Mesothelial cell of epicardium (in vitro differentiated cells): ENCODE results near the gene DCST2. TPM values are rescaled to one million over a fixed set of nuclear protein-coding genes. Genes with fewer than 3 reads are reported as not detected.

Experiments
- DNase-seq, 2 experiments: peaks; one replicate each; pipeline ENCODE4 v3.0.0; 2021; ENCODE audit warnings: low spot score in 2 of 2; ENCODE audit not compliant: unreplicated experiment in 2 of 2
- H3K27ac Mint-ChIP-seq: 2 replicates; pipeline ENCODE4 v1.8.0; 2021; ENCODE audit warnings: mixed read lengths
- H3K27me3 Mint-ChIP-seq: 2 replicates; pipeline ENCODE4 v1.8.0; 2021; ENCODE audit warnings: low read depth, mixed read lengths
- H3K36me3 Mint-ChIP-seq: 2 replicates; pipeline ENCODE4 v1.8.0; 2021; ENCODE audit warnings: mixed read lengths
- H3K4me1 Mint-ChIP-seq: 2 replicates; pipeline ENCODE4 v1.8.0; 2021; ENCODE audit warnings: mixed read lengths
- H3K4me3 Mint-ChIP-seq: 2 replicates; pipeline ENCODE4 v1.8.0; 2021; ENCODE audit warnings: mild to moderate bottlenecking, moderate library complexity, mixed read lengths
- H3K9me3 Mint-ChIP-seq: 2 replicates; pipeline ENCODE4 v1.8.0; 2021; ENCODE audit warnings: mixed read lengths
- CTCF ChIP-seq: fragments of 200-600 bp; sonication (generic); IDR thresholded peaks from one replicate; pipeline ENCODE4 v1.5.0; 2021; ENCODE audit warnings: antibody characterized with exemption; ENCODE audit not compliant: unreplicated experiment
- total RNA-seq: library from RNA; stranded (reverse); gene quantifications from 3 replicates; pipeline ENCODE4 v1.2.1, GENCODE V29; 2021

The DCST2 gene
- total RNA-seq, 1 donor from 2014 or later: 1.8 TPM

DNA sequence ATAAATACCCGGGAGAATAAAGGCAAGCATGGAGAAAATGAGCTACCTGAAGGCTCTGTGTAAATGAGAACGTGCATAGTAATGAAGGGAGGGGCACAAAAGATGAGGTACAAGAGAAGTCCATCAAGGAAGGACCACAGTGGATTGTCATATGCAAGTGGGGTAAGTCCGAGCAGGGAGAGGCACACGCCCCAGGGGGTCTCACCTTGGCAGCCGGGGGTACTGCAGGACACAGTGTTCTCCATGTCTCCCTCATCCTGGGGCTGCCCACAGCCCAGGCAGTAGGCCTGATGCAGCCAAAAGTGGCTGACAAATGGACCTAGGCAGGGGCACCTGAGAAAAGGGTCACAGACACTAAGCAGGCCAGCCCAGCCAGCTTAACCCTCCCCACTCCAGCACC lies 10.0 kb downstream of the DCST2 start:
- H3K9me3 Mint-ChIP-seq: no peaks in the 10 kb centered on the region
- TF ChIP-seq CTCF: no peak
- H3K27ac Mint-ChIP-seq: no peak overlapping the region
- no peaks in the 10 kb centered on the region for H3K36me3 Mint-ChIP-seq
- no peak overlapping the region for H3K4me3 Mint-ChIP-seq
- no peaks in the 10 kb centered on the region for H3K27me3 Mint-ChIP-seq
- no peak for DNase-seq
- H3K4me1 Mint-ChIP-seq: peaks cover 11% of the 10 kb centered on the region

DNA sequence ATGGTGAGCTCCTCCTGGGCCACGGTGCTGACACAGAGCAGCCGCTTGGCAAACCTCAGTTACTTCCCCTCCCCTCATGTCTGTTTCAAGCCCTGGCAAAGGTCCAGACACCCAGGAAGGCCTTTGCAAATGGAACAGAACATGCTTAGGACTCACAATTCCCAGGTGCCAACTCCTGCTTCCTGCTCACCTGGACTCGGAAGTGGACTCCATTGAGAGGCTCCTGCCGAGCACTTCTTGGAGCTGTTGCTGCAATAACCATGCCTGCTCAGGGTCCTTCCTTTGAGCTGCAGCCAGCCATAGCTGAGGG lies 10.7 kb downstream of the DCST2 start:
- Mint-ChIP-seq H3K36me3 (no peaks in the 10 kb centered on the region), H3K9me3 (no peaks in the 10 kb centered on the region), H3K27me3 (no peaks in the 10 kb centered on the region), H3K27ac (no peak overlapping the region), H3K4me3 (no peak overlapping the region), H3K4me1 (peaks cover 13% of the 10 kb centered on the region)
- DNase-seq: no peak
- no peak for TF ChIP-seq CTCF

DNA sequence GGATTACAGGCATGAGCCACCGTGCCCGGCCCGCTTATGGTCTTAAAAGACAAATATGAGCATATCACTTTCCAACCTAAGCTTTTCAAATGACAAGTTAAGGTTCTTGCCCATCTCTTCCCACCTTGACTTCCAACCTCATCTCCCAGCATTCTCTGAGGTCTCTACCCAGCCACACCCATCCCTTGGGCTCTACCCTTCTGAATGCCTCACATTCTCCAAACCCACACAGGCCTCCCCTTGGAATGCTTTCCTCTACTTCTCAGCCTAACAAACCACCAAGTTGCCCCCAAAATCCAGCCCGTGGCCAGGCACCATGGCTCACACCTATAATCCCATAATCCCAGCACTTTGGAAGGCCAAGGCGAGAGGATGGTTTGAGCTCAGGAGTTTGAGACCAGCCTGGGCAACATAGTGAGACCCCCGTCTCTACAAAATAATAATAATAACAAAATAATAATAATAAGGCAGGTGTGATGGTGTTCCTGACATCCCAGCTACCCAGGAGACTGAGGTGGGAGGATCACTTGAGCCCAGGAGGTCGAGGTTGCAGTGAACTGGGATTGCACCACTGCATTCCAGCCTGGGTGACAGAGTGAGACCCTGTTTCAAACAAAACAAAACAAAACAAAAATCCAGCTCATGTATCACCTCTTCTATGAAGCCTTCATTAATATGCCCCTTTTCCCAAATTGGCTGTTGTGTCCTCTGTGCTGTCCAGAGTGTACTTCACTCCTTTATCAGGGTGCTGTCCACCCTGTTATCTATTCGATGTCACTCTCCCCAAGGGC lies 11.2 kb downstream of the DCST2 start:
- DNase-seq: no peak
- Mint-ChIP-seq H3K27ac (no peak overlapping the region), H3K27me3 (no peaks in the 10 kb centered on the region), H3K4me3 (no peak overlapping the region), H3K4me1 (peaks cover 14% of the 10 kb centered on the region), H3K9me3 (no peaks in the 10 kb centered on the region), H3K36me3 (no peaks in the 10 kb centered on the region)
- TF ChIP-seq CTCF: no peak

GRCh38 chr1:155019377-155020245 lies 14.0 kb downstream of the DCST2 start:
- peak overlapping the region; percentile 17 for H3K27ac Mint-ChIP-seq
- H3K4me3 Mint-ChIP-seq: no peak overlapping the region
- H3K9me3 Mint-ChIP-seq: no peaks in the 10 kb centered on the region
- no peak for DNase-seq
- no peaks in the 10 kb centered on the region for H3K27me3 Mint-ChIP-seq
- peaks cover 14% of the 10 kb centered on the region for H3K4me1 Mint-ChIP-seq
- no peak for TF ChIP-seq CTCF
- no peaks in the 10 kb centered on the region for H3K36me3 Mint-ChIP-seq

GRCh38 chr1:155018617-155019348 lies 14.8 kb downstream of the DCST2 start:
- Mint-ChIP-seq H3K4me3 (no peak overlapping the region), H3K4me1 (peaks cover 14% of the 10 kb centered on the region), H3K9me3 (no peaks in the 10 kb centered on the region), H3K36me3 (no peaks in the 10 kb centered on the region), H3K27ac (no peak overlapping the region), H3K27me3 (no peaks in the 10 kb centered on the region)
- DNase-seq: no peak
- TF ChIP-seq CTCF: no peak
